Fibroblast of skin of left biceps (primary cell): ENCODE results near the gene RINL.
"Not testable (repeated sequence)": the region's sequence is repeated elsewhere in the genome, so short reads cannot be mapped to it uniquely, and the experiment has no call there.

Experiments used
- DNase-seq, 2 experiments: peaks; one replicate each; pipeline ENCODE4 v3.0.0-alpha.2; 2013; ENCODE audit warnings: low read depth in 2 of 2

RINL gene

GRCh38 chr19:38875656-38876395, 2.2 kb downstream of the RINL start:
- no peak for DNase-seq

GRCh38 chr19:38873400-38873799, 4.7 kb downstream of the RINL start:
- DNase-seq = not testable (repeated sequence)

GRCh38 chr19:38870612-38871011, 7.5 kb downstream of the RINL start:
- DNase-seq = no peak

- no peak for DNase-seq
Observed at GRCh38 chr19:38869836-38870607, 8.1 kb downstream of the RINL start.

GRCh38 chr19:38869160-38869835, 8.8 kb downstream of the RINL start:
- no peak for DNase-seq

GRCh38 chr19:38868551-38868950, 9.5 kb downstream of the RINL start:
- DNase-seq = no peak

- no peak for DNase-seq
Observed at GRCh38 chr19:38867171-38867780, 10.8 kb downstream of the RINL start.

- DNase-seq = no peak
Observed at GRCh38 chr19:38862321-38863059, 15.6 kb downstream of the RINL start.

GRCh38 chr19:38861368-38861767, 16.7 kb downstream of the RINL start:
- DNase-seq = no peak

- DNase-seq = not testable (repeated sequence)
Observed at GRCh38 chr19:38859631-38860204, 18.4 kb downstream of the RINL start.

GRCh38 chr19:38856813-38857212, 21.3 kb downstream of the RINL start:
- no peak for DNase-seq

GRCh38 chr19:38855751-38856150, 22.3 kb downstream of the RINL start:
- DNase-seq = not testable (repeated sequence)

GRCh38 chr19:38854961-38855360, 23.1 kb downstream of the RINL start:
- DNase-seq = not testable (repeated sequence)

- DNase-seq = no peak
Observed at GRCh38 chr19:38853214-38853613, 24.9 kb downstream of the RINL start.

GRCh38 chr19:38852231-38853044, 25.6 kb downstream of the RINL start:
- DNase-seq = no peak

- DNase-seq = peak; percentile 78 to 82
Observed at GRCh38 chr19:38851622-38852230, 26.3 kb downstream of the RINL start.

GRCh38 chr19:38850976-38851621, 27.0 kb downstream of the RINL start:
- no peak for DNase-seq

- peak; percentile 100 for DNase-seq
Observed at GRCh38 chr19:38850436-38850975, 27.6 kb downstream of the RINL start.

- DNase-seq = no peak
Observed at GRCh38 chr19:38849860-38850435, 28.1 kb downstream of the RINL start, which contains the start of gene HNRNPL. TSS of gene HNRNPL (minus strand) at chr19:38849986. CDS start at chr19:38849966, 20 bp downstream.
